ENCODE results near the gene FBXO7.
"Not testable (repeated sequence)": the region's sequence is repeated elsewhere in the genome, so short reads cannot be mapped to it uniquely, and the experiment has no call there.

Gene FBXO7

GRCh38 chr22:32474635-32475467 is at the start of gene FBXO7:
Gene FBXO7 (plus strand): TSS chr22:32474811. CDS start chr22:32475003, 192 bp downstream.
- peak; percentile 83 for DNase-seq

- no peak for DNase-seq
Measured at GRCh38 chr22:32426881-32427280, 47.7 kb upstream of the FBXO7 start.

- DNase-seq: no peak
Measured at GRCh38 chr22:32430352-32430751, 44.3 kb upstream of the FBXO7 start.

GRCh38 chr22:32444068-32444467 is 30.5 kb upstream of the FBXO7 start:
- DNase-seq: peak; percentile 23

GRCh38 chr22:32446321-32446720 is 28.3 kb upstream of the FBXO7 start:
- no peak for DNase-seq

GRCh38 chr22:32448980-32449379 is 25.6 kb upstream of the FBXO7 start:
- DNase-seq: peak; percentile 2

GRCh38 chr22:32457031-32457430 is 17.6 kb upstream of the FBXO7 start:
- DNase-seq: no peak

GRCh38 chr22:32462452-32462851 is 12.2 kb upstream of the FBXO7 start:
- DNase-seq: no peak

GRCh38 chr22:32465661-32466060 is 8.9 kb upstream of the FBXO7 start:
- DNase-seq: no peak

GRCh38 chr22:32466496-32466895 is 8.1 kb upstream of the FBXO7 start:
- DNase-seq: no peak

- DNase-seq: no peak
Measured at GRCh38 chr22:32469799-32470212, 4.8 kb upstream of the FBXO7 start.

GRCh38 chr22:32473388-32473952 is 1.1 kb upstream of the FBXO7 start:
- peak; percentile 47 for DNase-seq

- DNase-seq: no peak
Measured at GRCh38 chr22:32475468-32476010, 928 bp downstream of the FBXO7 start.

GRCh38 chr22:32476281-32477195 is 1.9 kb downstream of the FBXO7 start:
- DNase-seq: no peak

- DNase-seq: no peak
Measured at GRCh38 chr22:32477596-32477995, 3.0 kb downstream of the FBXO7 start.

GRCh38 chr22:32478552-32478951 is 3.9 kb downstream of the FBXO7 start:
- DNase-seq: not testable (repeated sequence)

- no peak for DNase-seq
Measured at GRCh38 chr22:32478994-32479393, 4.4 kb downstream of the FBXO7 start.

- DNase-seq: no peak
Measured at GRCh38 chr22:32480238-32480637, 5.6 kb downstream of the FBXO7 start.

GRCh38 chr22:32482708-32483107 is 8.1 kb downstream of the FBXO7 start:
- DNase-seq: no peak

GRCh38 chr22:32486656-32487390 is 12.2 kb downstream of the FBXO7 start:
- no peak for DNase-seq

GRCh38 chr22:32487461-32487860 is 12.8 kb downstream of the FBXO7 start:
- DNase-seq: no peak

GRCh38 chr22:32489377-32489776 is 14.8 kb downstream of the FBXO7 start:
- no peak for DNase-seq

Measured in NCI-H510A treated with DMSO at 0.1 percent for 48 hours (cell line).